Measurements from ENCODE around the gene LRRC4C.
"Not testable (repeated sequence)": the region's sequence is repeated elsewhere in the genome, so short reads cannot be mapped to it uniquely, and the experiment has no call there.

The LRRC4C gene

GRCh38 chr11:41051919-41052635, 407.4 kb downstream of the LRRC4C start:
- no peak for DNase-seq
- TF ChIP-seq GATA1 (IDR thresholded peaks at IDR 0.05; ENCODE audit: low read depth, low read length) = no peak

- DNase-seq = no peak
- TF ChIP-seq POLR2A (IDR thresholded peaks at IDR 0.05; ENCODE audit: low read length) (no peak), GATA1 (IDR thresholded peaks at IDR 0.05; ENCODE audit: low read depth, low read length) (no peak)
Observed at GRCh38 chr11:41050791-41051190, 408.7 kb downstream of the LRRC4C start.

- TF ChIP-seq POLR2A (IDR thresholded peaks at IDR 0.05; ENCODE audit: low read length) (no peak), GATA1 (IDR thresholded peaks at IDR 0.05; ENCODE audit: low read depth, low read length) (no peak)
- no peak for DNase-seq
Observed at GRCh38 chr11:41047229-41047628, 412.2 kb downstream of the LRRC4C start.

DNA sequence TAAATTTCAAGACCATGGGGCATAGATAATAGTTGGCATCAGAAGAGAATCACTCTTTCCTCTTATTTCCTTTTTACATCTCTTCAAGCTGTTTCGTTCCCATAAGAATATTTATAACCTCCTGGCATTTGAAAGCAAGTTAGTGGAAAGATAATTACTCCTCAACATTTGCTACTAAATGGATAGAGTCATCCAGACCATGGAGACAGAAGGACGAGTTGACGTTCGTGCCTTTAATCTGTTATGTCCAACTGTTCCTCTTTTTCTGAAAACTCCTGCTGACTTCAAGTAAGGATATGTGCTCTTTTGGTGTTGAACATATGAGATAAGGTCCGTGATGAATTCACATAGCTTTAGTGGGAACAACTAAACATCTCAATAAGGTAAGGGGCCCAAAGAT, 414.2 kb downstream of the LRRC4C start:
- TF ChIP-seq GATA1 (IDR thresholded peaks at IDR 0.05; ENCODE audit: low read depth, low read length) (no peak), POLR2A (IDR thresholded peaks at IDR 0.05; ENCODE audit: low read length) (no peak)
- no peak for DNase-seq

DNA sequence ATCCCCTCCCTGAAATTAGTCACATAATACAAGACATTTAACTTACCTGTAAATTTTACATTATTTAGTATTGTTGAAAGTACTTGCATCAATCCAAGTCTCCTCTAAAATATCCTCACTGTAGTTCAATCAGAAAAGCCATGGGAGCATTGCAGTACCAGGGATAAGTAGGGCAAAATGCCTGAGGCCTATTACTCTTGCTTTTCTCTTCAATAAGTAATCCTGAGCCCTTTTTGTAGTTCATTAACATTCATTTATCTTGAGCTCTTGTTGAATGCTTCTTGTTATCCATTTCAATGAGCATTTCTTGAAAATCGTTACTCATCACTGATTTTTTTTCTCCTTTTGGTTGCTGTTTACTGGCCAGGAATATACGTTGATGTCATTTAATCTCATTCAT, 414.7 kb downstream of the LRRC4C start:
- TF ChIP-seq POLR2A (IDR thresholded peaks at IDR 0.05; ENCODE audit: low read length) (no peak), GATA1 (IDR thresholded peaks at IDR 0.05; ENCODE audit: low read depth, low read length) (no peak)
- no peak for DNase-seq

DNA sequence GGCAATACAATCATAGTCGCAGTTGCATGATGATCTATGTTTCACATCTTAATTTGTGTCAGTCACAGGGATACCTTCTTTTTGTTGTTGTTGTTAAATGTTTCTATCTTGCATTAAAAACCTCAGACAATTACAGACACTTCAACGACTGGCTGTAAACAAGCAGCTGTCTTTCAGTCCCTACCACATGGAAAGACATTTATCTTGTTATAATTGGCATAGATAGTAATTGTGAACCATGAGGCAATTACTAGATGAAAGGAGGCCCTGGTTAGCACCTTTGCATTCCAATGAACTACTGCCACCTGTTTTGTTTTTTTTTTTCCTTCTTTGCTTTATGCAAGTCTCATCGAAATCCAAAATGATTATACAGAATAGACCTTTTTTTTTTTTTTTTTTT, 416.8 kb downstream of the LRRC4C start:
- no peak for DNase-seq
- TF ChIP-seq GATA1 (IDR thresholded peaks at IDR 0.05; ENCODE audit: low read depth, low read length) (no peak), POLR2A (IDR thresholded peaks at IDR 0.05; ENCODE audit: low read length) (no peak)

GRCh38 chr11:41040474-41040873, 419.0 kb downstream of the LRRC4C start:
- TF ChIP-seq POLR2A (IDR thresholded peaks at IDR 0.05; ENCODE audit: low read length) (no peak), GATA1 (IDR thresholded peaks at IDR 0.05; ENCODE audit: low read depth, low read length) (no peak)
- DNase-seq = no peak

DNA sequence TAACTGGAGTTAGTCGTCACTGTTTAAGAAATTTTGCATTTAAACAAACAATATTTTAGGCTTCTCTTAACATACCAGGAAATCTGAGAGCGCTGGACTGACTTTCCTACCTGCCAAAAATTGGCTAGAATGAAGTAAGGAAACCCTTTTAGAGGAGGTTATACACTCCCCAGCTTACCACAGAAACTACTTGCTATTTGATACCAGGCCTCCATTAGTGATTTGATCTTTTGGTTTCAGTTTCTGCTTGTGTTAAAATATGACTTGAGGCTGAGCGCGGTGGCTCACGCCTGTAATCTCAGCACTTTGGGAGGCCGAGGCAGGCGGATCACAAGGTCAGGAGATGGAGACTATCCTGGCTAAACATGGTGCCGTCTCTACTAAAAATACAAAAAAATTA, 419.9 kb downstream of the LRRC4C start:
- TF ChIP-seq GATA1 (IDR thresholded peaks at IDR 0.05; ENCODE audit: low read depth, low read length) (no peak), POLR2A (IDR thresholded peaks at IDR 0.05; ENCODE audit: low read length) (no peak)
- DNase-seq = no peak

GRCh38 chr11:41031551-41032060, 427.8 kb downstream of the LRRC4C start:
- TF ChIP-seq POLR2A (IDR thresholded peaks at IDR 0.05; ENCODE audit: low read length) (no peak), GATA1 (IDR thresholded peaks at IDR 0.05; ENCODE audit: low read depth, low read length) (no peak)

GRCh38 chr11:41020259-41020658, 439.2 kb downstream of the LRRC4C start:
- no peak for TF ChIP-seq POLR2A (IDR thresholded peaks at IDR 0.05; ENCODE audit: low read length)
- no peak for DNase-seq

More at GRCh38 chr11:41031551-41032060, 427.8 kb downstream of the LRRC4C start:
- DNase-seq = no peak

- DNase-seq = not testable (repeated sequence)
Observed at GRCh38 chr11:41019666-41020065, 439.8 kb downstream of the LRRC4C start.

GRCh38 chr11:41018224-41018623, 441.2 kb downstream of the LRRC4C start:
- DNase-seq = no peak

GRCh38 chr11:41010361-41011050, 448.9 kb downstream of the LRRC4C start:
- TF ChIP-seq GATA1 (IDR thresholded peaks at IDR 0.05; ENCODE audit: low read depth, low read length) (no peak), POLR2A (IDR thresholded peaks at IDR 0.05; ENCODE audit: low read length) (no peak)
- DNase-seq = no peak

More at GRCh38 chr11:41018224-41018623, 441.2 kb downstream of the LRRC4C start:
- TF ChIP-seq POLR2A (IDR thresholded peaks at IDR 0.05; ENCODE audit: low read length) (no peak), GATA1 (IDR thresholded peaks at IDR 0.05; ENCODE audit: low read depth, low read length) (no peak)

DNA sequence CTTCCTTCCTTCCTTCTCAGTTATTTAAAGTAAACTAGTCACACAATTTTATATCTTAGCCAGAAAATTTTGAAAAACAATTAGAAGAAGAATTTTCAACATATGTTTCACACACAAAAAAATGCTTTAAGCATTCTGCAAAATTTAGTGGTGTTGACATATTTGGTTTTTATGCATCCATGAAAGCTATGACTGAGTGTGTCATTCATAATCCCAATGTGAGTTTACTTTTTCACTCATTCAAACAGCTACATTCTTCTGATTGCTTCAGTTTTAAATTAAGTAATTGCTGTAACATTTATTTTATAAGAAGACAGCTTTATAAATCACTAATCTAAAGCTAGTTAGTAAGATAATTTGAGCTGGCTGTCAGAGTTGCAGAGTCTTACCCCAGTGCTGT, 453.5 kb downstream of the LRRC4C start:
- no peak for TF ChIP-seq POLR2A (IDR thresholded peaks at IDR 0.05; ENCODE audit: low read length)
- TF ChIP-seq GATA1 (IDR thresholded peaks at IDR 0.05; ENCODE audit: low read depth, low read length) = no peak
- no peak for DNase-seq
